ENCODE measurements around the gene SRRD. TPM values are rescaled to one million over a fixed set of nuclear protein-coding genes. Genes with fewer than 3 reads are reported as not detected.
"Not testable (repeated sequence)": the region's sequence is repeated elsewhere in the genome, so short reads cannot be mapped to it uniquely, and the experiment has no call there.

SRRD gene
- total RNA-seq, 1 donor from 2014 or later = 13.5 TPM

GRCh38 chr22:26514419-26515161 is 30.9 kb downstream of the SRRD start:
- FAIRE-seq (no peak), DNase-seq (ENCODE audit: low spot score in 2 of 2) (no peak)

GRCh38 chr22:26515931-26516330 is 32.3 kb downstream of the SRRD start:
- FAIRE-seq = no peak
- DNase-seq (ENCODE audit: low spot score in 2 of 2) = no peak

- FAIRE-seq = no peak
- DNase-seq (ENCODE audit: low spot score in 2 of 2) = no peak
Measured at GRCh38 chr22:26516503-26516902, 32.8 kb downstream of the SRRD start.

GRCh38 chr22:26517429-26517828 is 33.8 kb downstream of the SRRD start:
- DNase-seq (ENCODE audit: low spot score in 2 of 2) (no peak), FAIRE-seq (no peak)

- FAIRE-seq (no peak), DNase-seq (ENCODE audit: low spot score in 2 of 2) (no peak)
Measured at GRCh38 chr22:26522012-26522411, 38.3 kb downstream of the SRRD start.

GRCh38 chr22:26522592-26522991 is 38.9 kb downstream of the SRRD start:
- FAIRE-seq (no peak), DNase-seq (ENCODE audit: low spot score in 2 of 2) (no peak)

- FAIRE-seq (no peak), DNase-seq (ENCODE audit: low spot score in 2 of 2) (no peak)
Measured at GRCh38 chr22:26524870-26525269, 41.2 kb downstream of the SRRD start.

GRCh38 chr22:26525946-26526564 is 42.4 kb downstream of the SRRD start:
- FAIRE-seq (no peak), DNase-seq (ENCODE audit: low spot score in 2 of 2) (no peak)

- FAIRE-seq = no peak
- DNase-seq (ENCODE audit: low spot score in 2 of 2) = no peak
Measured at GRCh38 chr22:26527167-26527566, 43.5 kb downstream of the SRRD start.

- FAIRE-seq = no peak
- no peak for DNase-seq (ENCODE audit: low spot score in 2 of 2)
Measured at GRCh38 chr22:26527574-26528465, 44.1 kb downstream of the SRRD start.

- not testable (repeated sequence) for FAIRE-seq; DNase-seq (ENCODE audit: low spot score in 2 of 2)
Measured at GRCh38 chr22:26528518-26528917, 44.8 kb downstream of the SRRD start.

GRCh38 chr22:26529345-26529744 is 45.7 kb downstream of the SRRD start:
- FAIRE-seq (no peak), DNase-seq (ENCODE audit: low spot score in 2 of 2) (no peak)

GRCh38 chr22:26534171-26534855 is 50.6 kb downstream of the SRRD start:
- FAIRE-seq (no peak), DNase-seq (ENCODE audit: low spot score in 2 of 2) (no peak)

GRCh38 chr22:26534874-26535602 is 51.4 kb downstream of the SRRD start:
- FAIRE-seq (no peak), DNase-seq (ENCODE audit: low spot score in 2 of 2) (no peak)

- DNase-seq (ENCODE audit: low spot score in 2 of 2) (no peak), FAIRE-seq (no peak)
Measured at GRCh38 chr22:26535603-26535908, 51.9 kb downstream of the SRRD start.

- FAIRE-seq (no peak), DNase-seq (ENCODE audit: low spot score in 2 of 2) (no peak)
Measured at GRCh38 chr22:26536056-26536761, 52.5 kb downstream of the SRRD start.

GRCh38 chr22:26536762-26537134 is 53.1 kb downstream of the SRRD start:
- DNase-seq (ENCODE audit: low spot score in 2 of 2) (no peak), FAIRE-seq (no peak)

- DNase-seq (ENCODE audit: low spot score in 2 of 2) = no peak
- no peak for FAIRE-seq
Measured at GRCh38 chr22:26540119-26540518, 56.4 kb downstream of the SRRD start.

GRCh38 chr22:26541167-26541819 is 57.6 kb downstream of the SRRD start:
- DNase-seq (ENCODE audit: low spot score in 2 of 2) (no peak), FAIRE-seq (no peak)

Data from frontal cortex (tissue), 4 donors.